Measurements from ENCODE around the gene GRM8.
"Not testable (repeated sequence)": the region's sequence is repeated elsewhere in the genome, so short reads cannot be mapped to it uniquely, and the experiment has no call there.

Gene GRM8

DNA sequence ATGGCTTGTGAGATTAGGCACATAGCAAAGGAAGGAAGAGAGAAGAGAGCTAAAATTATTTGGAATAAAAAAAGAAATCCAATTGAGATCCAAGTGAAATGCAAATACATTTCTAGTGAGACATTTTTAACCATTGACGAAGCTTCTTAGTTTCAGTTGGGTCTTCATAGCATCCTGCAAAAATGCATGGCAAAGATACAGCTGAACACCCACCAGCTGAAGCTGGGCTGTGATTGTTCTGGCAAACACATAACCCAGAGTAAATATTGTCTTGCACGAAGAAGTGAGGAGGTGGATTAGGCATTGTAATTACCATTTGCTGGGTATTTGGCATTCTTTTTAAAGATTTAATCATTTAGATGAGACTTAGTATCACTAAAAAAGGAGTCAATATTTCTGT lies 409.4 kb downstream of the GRM8 start:
- Histone ChIP-seq H3K9ac (ENCODE audit: low read depth in 1 of 2, low read length in 2 of 2) (no peak overlapping the region), H3K9me3 (ENCODE audit: control insufficient read depth in 1 of 2, low read length in 2 of 2) (no peaks in the 10 kb centered on the region), H3K27me3 (ENCODE audit: control insufficient read depth in 1 of 2, insufficient read depth in 2 of 2, low read length in 2 of 2) (no peaks in the 10 kb centered on the region), H3K36me3 (ENCODE audit: control insufficient read depth in 1 of 2, insufficient read depth in 2 of 2, low read length in 2 of 2) (no peaks in the 10 kb centered on the region), H3K4me1 (ENCODE audit: control insufficient read depth in 1 of 2, insufficient read depth in 2 of 2, low read length in 2 of 2) (no peaks in the 10 kb centered on the region), H3K4me3 (ENCODE audit: low read depth in 1 of 2, low read length in 2 of 2) (no peak overlapping the region), H3K27ac (ENCODE audit: low read depth, low read length) (no peak overlapping the region)

DNA sequence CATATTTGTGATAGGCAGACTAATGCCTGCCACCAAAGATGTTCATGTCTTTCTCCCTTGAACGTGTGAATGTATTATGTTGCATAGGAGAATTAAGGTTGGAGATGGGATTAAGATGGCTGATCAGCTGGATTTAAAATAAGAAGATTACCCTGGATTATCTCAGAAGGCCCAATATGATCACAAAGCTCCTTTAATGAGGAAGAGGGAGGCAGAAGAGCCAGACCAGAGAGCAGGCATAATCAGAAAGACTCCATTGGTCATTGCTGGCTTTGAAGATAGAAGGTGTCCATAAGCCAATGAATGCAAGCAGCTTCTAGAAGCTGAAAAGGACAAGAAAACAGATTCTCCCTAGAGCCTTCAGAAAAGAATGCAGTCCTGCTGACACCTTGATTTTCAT lies 410.3 kb downstream of the GRM8 start:
- no peaks in the 10 kb centered on the region for H3K4me1 ChIP-seq (ENCODE audit: control insufficient read depth in 1 of 2, insufficient read depth in 2 of 2, low read length in 2 of 2)
- H3K27ac ChIP-seq (ENCODE audit: low read depth, low read length): no peak overlapping the region
- H3K36me3 ChIP-seq (ENCODE audit: control insufficient read depth in 1 of 2, insufficient read depth in 2 of 2, low read length in 2 of 2): no peaks in the 10 kb centered on the region
- H3K4me3 ChIP-seq (ENCODE audit: low read depth in 1 of 2, low read length in 2 of 2): no peak overlapping the region
- no peaks in the 10 kb centered on the region for H3K9me3 ChIP-seq (ENCODE audit: control insufficient read depth in 1 of 2, low read length in 2 of 2)
- H3K9ac ChIP-seq (ENCODE audit: low read depth in 1 of 2, low read length in 2 of 2): no peak overlapping the region
- H3K27me3 ChIP-seq (ENCODE audit: control insufficient read depth in 1 of 2, insufficient read depth in 2 of 2, low read length in 2 of 2): no peaks in the 10 kb centered on the region

DNA sequence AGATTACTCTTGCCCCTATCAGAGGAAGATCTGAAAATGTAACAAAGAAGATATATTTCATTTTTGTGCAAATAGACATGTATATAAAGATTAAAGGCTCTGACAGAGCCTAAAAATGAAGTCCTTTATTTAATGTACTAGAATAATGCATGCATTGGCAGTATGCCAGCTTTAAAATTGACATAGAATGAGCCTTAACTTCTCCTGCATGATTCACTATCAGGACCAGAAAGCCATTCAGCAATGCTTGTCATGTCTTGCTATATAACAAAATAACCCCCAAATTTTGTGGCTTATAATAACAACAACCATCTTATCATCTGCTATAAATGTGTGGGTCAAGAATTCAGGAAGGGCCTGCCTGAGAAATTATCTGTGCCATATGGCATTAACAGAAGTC lies 411.9 kb downstream of the GRM8 start:
- no peak overlapping the region for H3K27ac ChIP-seq (ENCODE audit: low read depth, low read length)
- H3K4me1 ChIP-seq (ENCODE audit: control insufficient read depth in 1 of 2, insufficient read depth in 2 of 2, low read length in 2 of 2): no peaks in the 10 kb centered on the region
- H3K36me3 ChIP-seq (ENCODE audit: control insufficient read depth in 1 of 2, insufficient read depth in 2 of 2, low read length in 2 of 2): no peaks in the 10 kb centered on the region
- H3K9ac ChIP-seq (ENCODE audit: low read depth in 1 of 2, low read length in 2 of 2): no peak overlapping the region
- no peak overlapping the region for H3K4me3 ChIP-seq (ENCODE audit: low read depth in 1 of 2, low read length in 2 of 2)
- no peaks in the 10 kb centered on the region for H3K9me3 ChIP-seq (ENCODE audit: control insufficient read depth in 1 of 2, low read length in 2 of 2)
- H3K27me3 ChIP-seq (ENCODE audit: control insufficient read depth in 1 of 2, insufficient read depth in 2 of 2, low read length in 2 of 2): no peaks in the 10 kb centered on the region

DNA sequence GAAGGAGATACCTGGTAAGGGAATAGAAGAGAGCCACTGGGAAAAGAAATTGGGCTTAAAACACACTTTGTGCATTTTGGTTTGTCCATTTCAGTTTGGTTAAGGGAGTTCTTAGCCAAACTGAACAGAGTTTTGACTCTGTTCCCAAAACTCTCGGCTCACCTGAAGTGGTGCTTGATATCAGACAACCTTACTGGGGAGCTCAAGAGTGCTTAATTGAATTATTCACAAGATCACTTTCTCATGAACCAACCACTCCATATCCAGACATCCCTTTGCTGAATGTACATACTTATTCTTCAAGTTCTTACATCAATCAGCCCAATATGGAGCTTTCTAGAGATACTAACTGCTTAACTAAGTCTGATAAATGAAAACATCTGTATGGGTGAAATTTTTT lies 413.1 kb downstream of the GRM8 start:
- Histone ChIP-seq H3K9me3 (ENCODE audit: control insufficient read depth in 1 of 2, low read length in 2 of 2) (no peaks in the 10 kb centered on the region), H3K27me3 (ENCODE audit: control insufficient read depth in 1 of 2, insufficient read depth in 2 of 2, low read length in 2 of 2) (no peaks in the 10 kb centered on the region)

DNA sequence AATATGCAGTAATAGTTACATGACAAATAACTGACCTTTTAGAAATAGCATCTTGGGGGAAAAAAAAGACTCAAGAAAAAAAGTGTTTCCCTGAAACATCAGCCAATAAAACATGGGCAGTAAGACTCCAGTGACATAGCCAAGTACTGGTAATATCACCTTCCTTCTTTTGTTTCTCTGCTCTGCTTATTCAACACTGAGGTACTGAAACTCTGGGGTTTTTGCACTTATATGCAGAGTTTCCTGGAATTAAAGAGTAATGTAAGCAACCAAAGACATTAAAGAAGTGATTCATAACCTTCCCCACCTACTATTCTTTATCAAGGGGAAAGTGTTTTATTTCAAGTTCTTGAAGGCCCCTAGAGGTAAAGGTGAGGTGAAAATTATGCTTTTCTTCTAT lies 414.5 kb downstream of the GRM8 start:
- H3K4me3 ChIP-seq (ENCODE audit: low read depth in 1 of 2, low read length in 2 of 2): no peak overlapping the region
- H3K4me1 ChIP-seq (ENCODE audit: control insufficient read depth in 1 of 2, insufficient read depth in 2 of 2, low read length in 2 of 2): no peaks in the 10 kb centered on the region
- no peaks in the 10 kb centered on the region for H3K36me3 ChIP-seq (ENCODE audit: control insufficient read depth in 1 of 2, insufficient read depth in 2 of 2, low read length in 2 of 2)
- no peak overlapping the region for H3K9ac ChIP-seq (ENCODE audit: low read depth in 1 of 2, low read length in 2 of 2)
- no peaks in the 10 kb centered on the region for H3K27me3 ChIP-seq (ENCODE audit: control insufficient read depth in 1 of 2, insufficient read depth in 2 of 2, low read length in 2 of 2)
- peaks cover 0 to 4% of the 10 kb centered on the region in 2 donors for H3K9me3 ChIP-seq (ENCODE audit: control insufficient read depth in 1 of 2, low read length in 2 of 2)
- no peak overlapping the region for H3K27ac ChIP-seq (ENCODE audit: low read depth, low read length)

More for the DNA sequence above, 413.1 kb downstream of the GRM8 start:
- H3K4me3 ChIP-seq (ENCODE audit: low read depth in 1 of 2, low read length in 2 of 2): no peak overlapping the region
- no peaks in the 10 kb centered on the region for H3K36me3 ChIP-seq (ENCODE audit: control insufficient read depth in 1 of 2, insufficient read depth in 2 of 2, low read length in 2 of 2)
- H3K9ac ChIP-seq (ENCODE audit: low read depth in 1 of 2, low read length in 2 of 2): no peak overlapping the region
- no peaks in the 10 kb centered on the region for H3K4me1 ChIP-seq (ENCODE audit: control insufficient read depth in 1 of 2, insufficient read depth in 2 of 2, low read length in 2 of 2)
- no peak overlapping the region for H3K27ac ChIP-seq (ENCODE audit: low read depth, low read length)

DNA sequence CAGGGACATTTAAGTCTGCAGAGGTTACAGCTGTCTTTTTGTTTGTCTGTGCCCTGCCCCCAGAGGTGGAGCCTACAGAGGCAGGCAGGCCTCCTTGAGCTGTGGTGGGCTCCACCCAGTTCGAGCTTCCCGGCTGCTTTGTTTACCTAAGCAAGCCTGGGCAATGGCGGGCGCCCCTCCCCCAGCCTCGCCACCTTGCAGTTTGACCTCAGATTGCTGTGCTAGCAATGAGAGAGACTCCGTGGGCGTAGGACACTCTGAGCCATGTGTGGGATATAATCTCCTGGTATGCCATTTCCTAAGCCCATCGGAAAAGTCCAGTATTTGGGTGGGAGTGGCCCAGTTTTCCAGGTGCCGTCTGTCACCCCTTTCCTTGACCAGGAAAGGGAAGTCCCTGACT lies 421.5 kb downstream of the GRM8 start:
- H3K4me1 ChIP-seq (ENCODE audit: control insufficient read depth in 1 of 2, insufficient read depth in 2 of 2, low read length in 2 of 2); H3K9me3 ChIP-seq (ENCODE audit: control insufficient read depth in 1 of 2, low read length in 2 of 2); H3K4me3 ChIP-seq (ENCODE audit: low read depth in 1 of 2, low read length in 2 of 2); H3K9ac ChIP-seq (ENCODE audit: low read depth in 1 of 2, low read length in 2 of 2); H3K27me3 ChIP-seq (ENCODE audit: control insufficient read depth in 1 of 2, insufficient read depth in 2 of 2, low read length in 2 of 2); H3K36me3 ChIP-seq (ENCODE audit: control insufficient read depth in 1 of 2, insufficient read depth in 2 of 2, low read length in 2 of 2); H3K27ac ChIP-seq (ENCODE audit: low read depth, low read length): not testable (repeated sequence)

DNA sequence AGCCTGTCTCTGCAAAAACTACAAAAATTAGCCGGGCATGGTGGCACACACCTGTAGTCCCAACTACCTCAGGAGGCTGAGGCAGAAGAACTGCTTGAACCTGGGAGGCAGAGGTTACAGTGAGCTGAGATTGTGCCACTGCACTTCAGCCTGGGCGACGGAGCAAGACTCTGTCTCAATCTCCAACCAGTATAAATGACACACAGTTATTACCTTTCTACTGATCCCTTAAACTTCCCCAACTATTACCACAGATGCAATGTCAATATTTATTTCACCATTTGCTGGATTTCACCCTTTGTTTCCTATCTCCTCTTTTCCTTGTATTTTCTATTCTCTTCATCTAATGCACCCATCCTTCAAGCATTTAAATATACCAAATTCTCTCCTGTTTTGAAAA lies 431.8 kb downstream of the GRM8 start:
- Histone ChIP-seq H3K27me3 (ENCODE audit: control insufficient read depth in 1 of 2, insufficient read depth in 2 of 2, low read length in 2 of 2) (no peaks in the 10 kb centered on the region), H3K27ac (ENCODE audit: low read depth, low read length) (no peak overlapping the region), H3K4me3 (ENCODE audit: low read depth in 1 of 2, low read length in 2 of 2) (no peak overlapping the region)

DNA sequence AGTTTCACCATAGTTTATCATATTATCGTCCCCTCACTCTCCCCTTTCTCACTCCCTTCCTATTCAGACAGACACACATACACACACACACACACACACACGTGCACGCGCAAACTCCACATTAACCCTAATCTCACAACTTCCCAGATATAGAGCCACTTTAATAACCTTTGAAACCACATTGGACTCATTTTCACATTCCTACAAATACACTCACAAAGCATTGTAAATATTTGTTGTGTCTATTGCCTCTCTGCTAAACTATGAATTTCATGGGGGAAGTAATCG lies 433.6 kb downstream of the GRM8 start:
- H3K27me3 ChIP-seq (ENCODE audit: control insufficient read depth in 1 of 2, insufficient read depth in 2 of 2, low read length in 2 of 2): no peaks in the 10 kb centered on the region
- no peak overlapping the region for H3K27ac ChIP-seq (ENCODE audit: low read depth, low read length)
- no peak overlapping the region for H3K9ac ChIP-seq (ENCODE audit: low read depth in 1 of 2, low read length in 2 of 2)
- no peaks in the 10 kb centered on the region for H3K9me3 ChIP-seq (ENCODE audit: control insufficient read depth in 1 of 2, low read length in 2 of 2)
- H3K4me1 ChIP-seq (ENCODE audit: control insufficient read depth in 1 of 2, insufficient read depth in 2 of 2, low read length in 2 of 2): no peaks in the 10 kb centered on the region
- H3K36me3 ChIP-seq (ENCODE audit: control insufficient read depth in 1 of 2, insufficient read depth in 2 of 2, low read length in 2 of 2): no peaks in the 10 kb centered on the region
- H3K4me3 ChIP-seq (ENCODE audit: low read depth in 1 of 2, low read length in 2 of 2): no peak overlapping the region

More for the DNA sequence above, 431.8 kb downstream of the GRM8 start:
- no peak overlapping the region for H3K9ac ChIP-seq (ENCODE audit: low read depth in 1 of 2, low read length in 2 of 2)
- H3K9me3 ChIP-seq (ENCODE audit: control insufficient read depth in 1 of 2, low read length in 2 of 2): no peaks in the 10 kb centered on the region
- H3K36me3 ChIP-seq (ENCODE audit: control insufficient read depth in 1 of 2, insufficient read depth in 2 of 2, low read length in 2 of 2): no peaks in the 10 kb centered on the region
- H3K4me1 ChIP-seq (ENCODE audit: control insufficient read depth in 1 of 2, insufficient read depth in 2 of 2, low read length in 2 of 2): no peaks in the 10 kb centered on the region

DNA sequence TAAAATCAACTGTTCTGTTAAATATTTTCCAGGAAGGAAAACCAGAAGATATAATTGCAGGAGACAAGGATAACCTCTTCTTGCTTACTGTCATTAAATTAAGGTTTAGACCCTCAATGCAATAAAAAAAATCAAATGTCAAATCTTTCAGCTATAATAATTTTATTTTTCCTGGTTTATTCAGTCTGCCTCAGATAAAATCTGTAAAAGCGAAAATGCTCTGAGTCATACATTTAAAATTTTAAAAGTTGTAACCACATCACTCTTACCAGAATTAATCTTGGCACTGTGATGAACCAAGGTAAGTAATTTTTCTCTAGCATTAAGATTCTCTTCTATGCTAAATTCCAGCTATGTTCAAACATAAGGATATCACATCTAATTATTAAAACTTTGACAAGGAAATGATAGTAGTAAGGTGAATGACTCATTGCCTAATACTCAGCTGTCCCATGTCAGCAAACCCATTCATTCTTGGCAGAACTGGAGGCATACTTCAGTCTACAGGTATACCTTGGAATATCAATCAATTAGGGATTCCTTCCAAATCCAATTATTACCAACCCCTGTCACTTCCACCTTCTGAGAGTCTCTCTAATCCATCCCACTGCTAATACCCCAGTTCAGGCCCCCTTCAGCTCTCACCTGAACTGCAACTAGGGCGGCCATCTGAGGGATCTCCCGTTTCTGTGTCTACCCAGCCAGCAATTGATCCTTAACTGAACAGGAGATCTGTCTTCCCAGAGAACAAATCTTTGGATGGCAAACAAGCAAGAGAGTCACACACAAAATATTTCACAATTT lies 434.1 kb downstream of the GRM8 start:
- Histone ChIP-seq H3K36me3 (ENCODE audit: control insufficient read depth in 1 of 2, insufficient read depth in 2 of 2, low read length in 2 of 2) (no peaks in the 10 kb centered on the region), H3K4me3 (ENCODE audit: low read depth in 1 of 2, low read length in 2 of 2) (no peak overlapping the region), H3K9ac (ENCODE audit: low read depth in 1 of 2, low read length in 2 of 2) (no peak overlapping the region), H3K27me3 (ENCODE audit: control insufficient read depth in 1 of 2, insufficient read depth in 2 of 2, low read length in 2 of 2) (no peaks in the 10 kb centered on the region), H3K9me3 (ENCODE audit: control insufficient read depth in 1 of 2, low read length in 2 of 2) (no peaks in the 10 kb centered on the region), H3K27ac (ENCODE audit: low read depth, low read length) (no peak overlapping the region), H3K4me1 (ENCODE audit: control insufficient read depth in 1 of 2, insufficient read depth in 2 of 2, low read length in 2 of 2) (no peaks in the 10 kb centered on the region)

DNA sequence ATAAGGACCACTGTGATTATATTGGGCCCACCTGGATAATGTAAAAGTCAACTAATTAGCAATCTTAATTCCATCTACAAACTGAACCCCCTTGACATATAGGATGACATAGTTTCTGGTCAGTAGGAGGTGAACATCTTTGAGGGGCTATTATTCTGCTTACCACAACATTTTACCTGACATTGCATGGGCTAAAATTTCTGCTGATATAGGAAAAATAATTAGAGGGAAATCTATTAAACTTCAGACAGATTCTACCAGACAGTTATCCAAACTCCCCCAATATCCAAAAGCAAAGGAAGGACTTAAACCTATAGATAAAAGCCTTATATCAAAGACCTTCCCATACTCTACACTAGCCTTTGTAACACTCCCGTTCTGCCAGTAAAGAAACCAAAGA lies 443.6 kb downstream of the GRM8 start:
- Histone ChIP-seq H3K36me3 (ENCODE audit: control insufficient read depth in 1 of 2, insufficient read depth in 2 of 2, low read length in 2 of 2) (no peaks in the 10 kb centered on the region), H3K4me3 (ENCODE audit: low read depth in 1 of 2, low read length in 2 of 2) (no peak overlapping the region), H3K4me1 (ENCODE audit: control insufficient read depth in 1 of 2, insufficient read depth in 2 of 2, low read length in 2 of 2) (no peaks in the 10 kb centered on the region), H3K27me3 (ENCODE audit: control insufficient read depth in 1 of 2, insufficient read depth in 2 of 2, low read length in 2 of 2) (no peaks in the 10 kb centered on the region), H3K9me3 (ENCODE audit: control insufficient read depth in 1 of 2, low read length in 2 of 2) (no peaks in the 10 kb centered on the region), H3K27ac (ENCODE audit: low read depth, low read length) (no peak overlapping the region), H3K9ac (ENCODE audit: low read depth in 1 of 2, low read length in 2 of 2) (no peak overlapping the region)

DNA sequence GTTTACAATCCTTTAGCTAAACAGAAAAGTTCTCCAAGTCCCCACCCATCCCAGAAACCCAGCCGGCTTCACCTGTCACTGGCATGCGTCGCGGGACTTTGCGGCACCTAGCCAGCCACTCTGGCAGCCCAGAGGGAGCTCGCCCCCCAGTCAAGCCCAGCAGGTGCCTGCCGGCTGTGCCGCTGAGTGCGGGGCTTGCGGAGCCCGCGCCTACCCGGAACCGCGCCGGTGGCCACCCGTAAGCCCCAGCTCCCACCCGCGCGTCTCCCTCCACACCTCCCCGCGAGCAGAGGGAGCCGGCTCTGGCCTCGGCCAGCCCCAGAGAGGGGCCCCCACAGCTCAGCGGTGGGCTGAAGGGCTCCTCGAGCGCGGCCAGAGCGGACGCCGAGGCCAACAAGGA lies 446.1 kb downstream of the GRM8 start:
- Histone ChIP-seq H3K27me3 (ENCODE audit: control insufficient read depth in 1 of 2, insufficient read depth in 2 of 2, low read length in 2 of 2) (no peaks in the 10 kb centered on the region), H3K4me3 (ENCODE audit: low read depth in 1 of 2, low read length in 2 of 2) (no peak overlapping the region), H3K9ac (ENCODE audit: low read depth in 1 of 2, low read length in 2 of 2) (no peak overlapping the region), H3K27ac (ENCODE audit: low read depth, low read length) (no peak overlapping the region), H3K36me3 (ENCODE audit: control insufficient read depth in 1 of 2, insufficient read depth in 2 of 2, low read length in 2 of 2) (no peaks in the 10 kb centered on the region), H3K4me1 (ENCODE audit: control insufficient read depth in 1 of 2, insufficient read depth in 2 of 2, low read length in 2 of 2) (no peaks in the 10 kb centered on the region), H3K9me3 (ENCODE audit: control insufficient read depth in 1 of 2, low read length in 2 of 2) (no peaks in the 10 kb centered on the region)

All from duodenal mucosa (tissue), 2 donors.